ENCODE measurements around the gene PEPD.

PEPD gene

GRCh38 chr19:33375156-33375836 lies 146.3 kb downstream of the PEPD start:
- no peak for DNase-seq

DNA sequence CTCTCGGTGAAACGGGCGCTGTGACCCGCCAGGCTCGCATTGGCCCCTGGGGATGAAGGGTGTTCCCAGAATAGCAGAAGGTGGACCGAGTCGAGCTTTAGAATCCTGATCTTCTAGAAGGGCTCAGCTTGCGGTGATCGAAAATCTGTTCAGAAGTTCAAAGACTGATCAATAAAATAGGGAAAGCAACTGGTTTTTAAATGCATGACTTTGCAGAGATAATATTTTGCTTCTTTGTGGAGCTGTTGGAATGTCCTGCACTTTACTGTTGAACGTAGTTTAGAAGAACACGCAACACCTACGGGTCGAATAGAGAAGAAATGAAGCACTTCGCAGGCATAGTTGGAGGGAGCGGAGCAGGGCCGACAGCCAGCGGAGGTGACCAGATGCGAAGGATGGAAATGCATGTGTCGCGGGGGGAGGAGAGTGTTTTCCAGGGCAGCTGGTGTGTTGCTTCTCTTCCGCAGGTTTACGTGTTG lies 147.3 kb downstream of the PEPD start:
- no peak for DNase-seq

DNA sequence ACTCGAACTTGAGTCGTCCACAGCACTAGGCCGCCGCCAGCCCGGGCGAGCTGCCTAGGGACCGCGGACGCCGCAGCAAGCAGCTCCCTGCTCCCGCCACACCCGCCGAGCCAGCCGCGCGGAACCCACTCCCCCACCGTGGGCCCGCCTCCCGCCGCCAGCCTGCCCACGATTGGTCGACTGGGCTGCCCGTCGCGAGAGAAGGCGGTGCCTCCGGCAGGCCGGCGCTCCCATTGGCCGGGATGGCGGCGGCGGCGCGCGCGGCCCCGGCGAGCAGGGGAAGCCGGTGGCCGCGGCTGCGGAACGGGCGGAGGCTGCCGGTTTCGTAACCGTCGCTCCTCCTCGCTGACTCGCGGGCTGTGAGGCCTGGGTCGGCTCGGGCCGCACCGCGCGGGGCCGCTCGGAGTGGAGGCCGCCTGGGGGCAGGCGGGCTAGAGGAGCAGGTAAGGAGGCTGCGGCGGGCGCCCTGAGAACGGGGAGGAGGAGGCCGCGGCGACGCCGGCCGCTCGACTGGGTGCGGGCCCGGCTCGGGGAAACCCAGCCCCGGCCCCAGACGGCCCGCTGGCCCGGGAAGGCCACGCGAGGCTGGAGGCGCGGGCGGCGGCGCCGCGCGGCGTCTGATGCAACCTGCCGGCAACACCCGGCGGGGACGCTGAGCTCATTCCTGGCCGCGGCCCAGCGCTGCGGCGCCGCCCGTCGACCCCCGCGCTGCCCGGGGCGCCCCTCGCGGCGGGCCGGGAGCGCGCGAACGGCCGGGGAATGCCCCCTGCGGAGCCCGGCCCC lies 147.9 kb downstream of the PEPD start, which contains the start of gene CEBPG:
Gene CEBPG (plus strand): TSS at position 257 of the 783 bp plus-strand sequence. CDS start 5,531 bp downstream, outside the sequence.
- peak; percentile 33 for DNase-seq

- no peak for DNase-seq
Observed at GRCh38 chr19:33370783-33371182, 150.8 kb downstream of the PEPD start.

GRCh38 chr19:33368074-33368864 lies 153.3 kb downstream of the PEPD start:
- DNase-seq = no peak

- DNase-seq = no peak
Observed at GRCh38 chr19:33366897-33367296, 154.7 kb downstream of the PEPD start.

GRCh38 chr19:33366127-33366526 lies 155.5 kb downstream of the PEPD start:
- no peak for DNase-seq

DNA sequence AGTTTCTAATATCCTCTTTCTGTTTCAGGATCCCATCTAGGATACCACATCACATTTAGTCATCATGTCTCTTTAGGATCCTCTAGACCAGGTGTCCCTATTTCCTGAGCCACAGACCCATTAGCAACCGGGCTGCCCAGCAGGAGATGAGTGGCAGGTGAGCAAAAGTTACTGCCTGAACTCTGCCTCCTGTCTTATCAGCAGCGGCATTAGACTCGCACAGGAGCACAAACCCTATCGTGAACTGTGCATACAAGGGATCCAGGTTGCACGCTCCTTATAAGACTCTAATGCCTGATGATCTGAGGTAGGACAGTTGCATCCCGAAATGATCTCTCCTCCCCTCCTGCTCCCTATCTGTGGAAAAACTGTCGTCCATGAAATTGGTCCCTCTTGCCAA lies 155.9 kb downstream of the PEPD start:
- DNase-seq = no peak

DNA sequence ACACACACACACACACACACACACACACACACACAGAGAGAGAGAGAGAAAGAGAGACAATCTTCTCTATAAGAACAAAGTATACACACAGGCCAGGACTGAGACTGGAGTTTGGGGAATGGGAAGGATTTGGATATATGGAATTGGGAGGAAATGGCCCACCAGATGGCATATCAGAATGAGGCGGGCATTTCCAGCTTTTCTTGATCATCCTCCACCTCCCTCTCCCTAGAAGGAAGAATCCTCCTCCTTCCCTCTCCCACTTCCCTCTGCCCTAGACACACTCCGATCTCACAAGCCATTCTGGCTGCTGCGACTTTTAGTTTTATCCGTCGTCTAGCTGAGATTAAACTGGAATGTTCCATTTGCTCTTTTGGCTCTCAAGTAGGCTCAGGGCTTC lies 158.1 kb downstream of the PEPD start:
- no peak for DNase-seq

GRCh38 chr19:33362508-33363228 lies 158.9 kb downstream of the PEPD start:
- DNase-seq = no peak

- DNase-seq = no peak
Observed at GRCh38 chr19:33359581-33359980, 162.0 kb downstream of the PEPD start.

GRCh38 chr19:33358408-33358807 lies 163.2 kb downstream of the PEPD start:
- no peak for DNase-seq

DNA sequence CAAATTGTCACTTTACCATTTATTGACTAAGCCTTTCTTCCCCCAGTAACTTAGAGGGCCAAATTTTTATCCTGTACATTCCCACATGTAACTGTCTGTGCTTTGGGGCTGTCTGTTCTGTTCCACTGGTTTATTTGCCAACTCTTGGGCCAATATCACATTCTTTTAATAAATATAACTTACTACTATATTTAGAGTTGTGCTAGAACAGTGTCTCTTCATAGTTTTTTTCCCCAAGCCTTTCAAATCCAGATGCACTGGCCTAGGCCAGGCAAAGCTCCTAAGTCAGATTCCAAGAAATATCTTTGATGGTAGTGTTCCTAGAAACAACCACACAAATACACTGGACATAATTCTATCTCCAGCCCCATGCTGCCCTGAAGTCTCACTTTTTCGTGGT lies 164.0 kb downstream of the PEPD start:
- DNase-seq = no peak

DNA sequence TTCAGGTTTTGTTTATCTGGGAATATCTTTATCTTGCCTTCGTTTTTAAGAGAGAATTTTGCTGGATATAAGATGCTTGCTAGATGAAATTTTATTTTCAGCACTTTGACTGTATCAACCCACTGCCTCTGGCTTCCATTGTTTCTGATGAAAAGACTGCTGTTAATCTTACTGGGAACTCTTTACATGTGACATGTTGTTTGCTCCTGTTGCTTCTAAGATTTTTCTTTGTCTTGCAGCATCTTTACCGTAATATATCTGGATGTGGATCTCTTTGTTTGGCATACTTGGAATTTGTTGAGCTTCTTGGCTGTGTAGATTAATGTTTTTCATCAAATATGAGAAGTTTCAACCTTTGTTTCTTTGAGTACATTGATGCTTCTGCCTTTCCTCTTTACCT lies 166.1 kb downstream of the PEPD start:
- no peak for DNase-seq

- no peak for DNase-seq
Observed at GRCh38 chr19:33350538-33351309, 170.9 kb downstream of the PEPD start.

DNA sequence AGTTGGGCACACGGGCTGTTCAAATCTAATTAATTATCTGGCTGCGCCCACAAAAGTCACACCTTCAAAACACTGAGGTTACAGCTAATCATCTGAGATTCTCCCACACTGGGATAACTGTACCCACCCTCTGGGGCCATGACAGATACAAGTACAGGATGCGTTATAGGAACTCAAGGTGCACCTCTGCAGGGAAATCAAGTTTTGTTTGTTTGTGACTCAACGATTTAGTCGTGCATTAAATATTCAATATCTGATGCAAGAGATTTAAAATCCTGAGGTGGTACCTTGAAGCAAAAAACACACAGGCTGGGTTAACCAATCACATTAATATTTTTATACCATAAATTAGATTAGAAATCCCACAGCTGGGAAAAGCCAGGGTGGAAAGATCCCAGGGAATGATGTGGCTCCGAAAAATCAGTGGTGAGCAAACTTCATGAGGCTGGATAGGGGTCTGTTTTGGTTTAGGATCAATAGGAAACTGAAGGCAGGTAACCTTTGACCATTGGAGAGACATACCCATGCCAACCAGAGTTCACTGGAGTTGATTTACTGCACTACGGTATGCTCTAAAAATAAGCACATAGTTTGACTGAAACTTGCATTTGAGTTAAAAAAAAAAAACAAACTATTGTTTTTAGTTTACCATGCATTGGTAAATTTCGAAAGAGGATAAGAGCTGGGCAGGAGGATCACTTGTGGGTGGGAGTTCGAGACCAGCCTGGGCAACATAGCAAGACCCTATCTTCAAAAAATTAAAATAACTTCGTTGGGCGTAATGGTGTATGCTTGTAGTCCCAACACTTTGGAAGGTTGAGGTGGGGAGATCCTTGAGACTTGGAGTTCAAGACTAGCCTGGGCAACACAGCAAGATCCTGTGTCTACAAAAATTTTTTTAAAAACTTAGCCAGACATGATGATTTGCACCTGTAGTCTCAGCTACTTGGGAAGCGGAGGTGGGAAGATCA lies 172.0 kb downstream of the PEPD start:
- no peak for DNase-seq

GRCh38 chr19:33348301-33349010 lies 173.1 kb downstream of the PEPD start:
- DNase-seq = no peak

DNA sequence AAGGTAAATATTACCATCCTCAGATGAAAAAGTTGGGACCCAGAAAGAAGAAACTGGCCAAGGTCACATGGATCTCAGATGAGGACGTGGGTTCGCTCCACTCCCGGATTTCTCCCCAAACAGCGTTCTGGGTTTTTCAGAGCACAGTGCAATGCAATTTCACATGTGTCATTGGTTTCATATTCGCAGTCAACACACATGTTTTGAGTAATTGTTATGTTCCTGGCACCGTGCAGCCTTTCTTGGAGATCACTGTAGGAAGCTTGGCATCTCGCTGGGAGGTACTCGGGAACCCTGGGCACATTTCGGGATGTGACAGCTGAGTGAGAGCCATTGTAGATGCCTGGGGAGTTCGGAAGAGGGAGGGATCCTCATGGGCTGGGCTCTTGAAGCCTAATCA lies 174.3 kb downstream of the PEPD start:
- DNase-seq = no peak

GRCh38 chr19:33346665-33347064 lies 174.9 kb downstream of the PEPD start:
- no peak for DNase-seq

- no peak for DNase-seq
Observed at GRCh38 chr19:33345163-33345562, 176.4 kb downstream of the PEPD start.
